ACC112 (cell line): ENCODE data around the gene SPEN.
"Not testable (repeated sequence)": the region's sequence is repeated elsewhere in the genome, so short reads cannot be mapped to it uniquely, and the experiment has no call there.

Source experiments
- H2AFZ ChIP-seq: fragments of 200-600 bp; sonication (generic); one replicate; pipeline ENCODE4 v1.6.0; 2017; ENCODE audit warnings: antibody characterized with exemption, low read length; ENCODE audit not compliant: unreplicated experiment
- H3K27ac ChIP-seq: fragments of 200-600 bp; sonication (generic); 2 replicates; pipeline ENCODE4 v1.5.1; 2014; ENCODE audit warnings: low read depth, mild to moderate bottlenecking, antibody characterized with exemption, low read length, moderate library complexity
- H3K27me3 ChIP-seq: fragments of 200-600 bp; sonication (generic); 2 replicates; pipeline ENCODE4 v1.6.1; 2014; ENCODE audit warnings: mild to moderate bottlenecking, antibody characterized with exemption, low read length, moderate library complexity, mixed read lengths; ENCODE audit not compliant: insufficient read depth
- H3K36me3 ChIP-seq: fragments of 200-600 bp; sonication (generic); 2 replicates; pipeline ENCODE4 v1.6.1; 2016; ENCODE audit warnings: mild to moderate bottlenecking, antibody characterized with exemption, low read length, moderate library complexity, mixed read lengths; ENCODE audit not compliant: insufficient read depth
- H3K4me1 ChIP-seq: fragments of 200-600 bp; sonication (generic); one replicate; pipeline ENCODE4 v1.6.1; 2016; ENCODE audit warnings: low read length, mixed read lengths; ENCODE audit not compliant: insufficient read depth, unreplicated experiment, control insufficient read depth
- H3K4me3 ChIP-seq: fragments of 200-600 bp; sonication (generic); 2 replicates; pipeline ENCODE4 v1.5.1; 2014; ENCODE audit warnings: mild to moderate bottlenecking, low read depth, low read length
- H3K79me2 ChIP-seq: fragments of 200-600 bp; sonication (generic); one replicate; pipeline ENCODE4 v1.6.0; 2016; ENCODE audit warnings: low read length; ENCODE audit not compliant: control insufficient read depth, unreplicated experiment, insufficient read depth

Gene SPEN

GRCh38 chr1:15911141-15911540 is 63.6 kb downstream of the SPEN start:
- Histone ChIP-seq H3K79me2 (peaks cover 27% of the 10 kb centered on the region), H3K27me3 (no peaks in the 10 kb centered on the region), H3K27ac (no peak overlapping the region), H2AFZ (no peak overlapping the region), H3K36me3 (peaks cover 19% of the 10 kb centered on the region), H3K4me3 (no peak overlapping the region), H3K4me1 (no peaks in the 10 kb centered on the region)

GRCh38 chr1:15911927-15912326 is 64.4 kb downstream of the SPEN start:
- Histone ChIP-seq H3K27ac (no peak overlapping the region), H2AFZ (no peak overlapping the region), H3K36me3 (peaks cover 19% of the 10 kb centered on the region), H3K4me3 (no peak overlapping the region), H3K27me3 (no peaks in the 10 kb centered on the region), H3K4me1 (peaks cover 5% of the 10 kb centered on the region), H3K79me2 (peaks cover 31% of the 10 kb centered on the region)

GRCh38 chr1:15913607-15914006 is 66.1 kb downstream of the SPEN start:
- not testable (repeated sequence) for H3K4me3 ChIP-seq, H3K27me3 ChIP-seq, H3K27ac ChIP-seq, H2AFZ ChIP-seq
- H3K4me1 ChIP-seq, result peaks cover 14% of the 10 kb centered on the region
- H3K36me3 ChIP-seq, result peaks cover 19% of the 10 kb centered on the region
- H3K79me2 ChIP-seq, result peaks cover 30% of the 10 kb centered on the region

GRCh38 chr1:15915991-15916390 is 68.5 kb downstream of the SPEN start:
- Histone ChIP-seq H2AFZ (no peak overlapping the region), H3K4me1 (peaks cover 26% of the 10 kb centered on the region), H3K36me3 (peaks cover 11% of the 10 kb centered on the region), H3K4me3 (peak overlapping the region; percentile 71), H3K27me3 (no peaks in the 10 kb centered on the region), H3K27ac (peak overlapping the region; percentile 79), H3K79me2 (peaks cover 28% of the 10 kb centered on the region)

GRCh38 chr1:15916417-15916816 is 68.9 kb downstream of the SPEN start:
- Histone ChIP-seq H3K27ac (peak overlapping the region; percentile 79), H3K4me3 (peak overlapping the region; percentile 71), H2AFZ (no peak overlapping the region), H3K36me3 (peaks cover 11% of the 10 kb centered on the region), H3K27me3 (no peaks in the 10 kb centered on the region), H3K4me1 (peaks cover 26% of the 10 kb centered on the region), H3K79me2 (peaks cover 26% of the 10 kb centered on the region)

- Histone ChIP-seq H3K36me3 (peaks cover 11% of the 10 kb centered on the region; the same call in 1 of the 2 replicates), H3K79me2 (peaks cover 26% of the 10 kb centered on the region), H3K4me1 (peaks cover 26% of the 10 kb centered on the region), H3K27ac (peak overlapping the region; percentile 79), H3K27me3 (no peaks in the 10 kb centered on the region), H3K4me3 (peak overlapping the region; percentile 71; the same call in 1 of the 2 replicates), H2AFZ (no peak overlapping the region)
These were observed 69.4 kb downstream of the SPEN start for GRCh38 chr1:15916916-15917315.

GRCh38 chr1:15918962-15919715 is 71.6 kb downstream of the SPEN start:
- H3K79me2 ChIP-seq, result peaks cover 30% of the 10 kb centered on the region

GRCh38 chr1:15923241-15923640 is 75.7 kb downstream of the SPEN start:
- peaks cover 11% of the 10 kb centered on the region for H3K79me2 ChIP-seq
- peaks cover 42% of the 10 kb centered on the region for H3K4me1 ChIP-seq
- H3K27ac ChIP-seq, result peak overlapping the region; percentile 54
- peaks cover 21% of the 10 kb centered on the region for H3K36me3 ChIP-seq
- H3K4me3 ChIP-seq, result no peak overlapping the region
- H3K27me3 ChIP-seq, result no peaks in the 10 kb centered on the region
- H2AFZ ChIP-seq, result no peak overlapping the region

More at GRCh38 chr1:15918962-15919715, 71.6 kb downstream of the SPEN start:
- peaks cover 44% of the 10 kb centered on the region for H3K4me1 ChIP-seq
- peak overlapping the region; percentile 47 for H3K27ac ChIP-seq
- H3K36me3 ChIP-seq, result peaks cover 14% of the 10 kb centered on the region
- no peaks in the 10 kb centered on the region for H3K27me3 ChIP-seq
- H2AFZ ChIP-seq, result no peak overlapping the region
- H3K4me3 ChIP-seq, result peak overlapping the region; percentile 8; the same call in 1 of the 2 replicates

- H3K79me2 ChIP-seq, H3K27ac ChIP-seq, H2AFZ ChIP-seq, H3K4me3 ChIP-seq, H3K27me3 ChIP-seq: not testable (repeated sequence)
- Histone ChIP-seq H3K36me3 (peaks cover 48% of the 10 kb centered on the region), H3K4me1 (peaks cover 29% of the 10 kb centered on the region)
These were observed 78.9 kb downstream of the SPEN start for GRCh38 chr1:15926448-15926847.

- peaks cover 10% of the 10 kb centered on the region for H3K4me1 ChIP-seq
- no peaks in the 10 kb centered on the region for H3K27me3 ChIP-seq
- no peak overlapping the region for H3K27ac ChIP-seq
- H3K79me2 ChIP-seq, result peaks cover 3% of the 10 kb centered on the region
- no peak overlapping the region for H2AFZ ChIP-seq
- peaks cover 55% of the 10 kb centered on the region for H3K36me3 ChIP-seq
- no peak overlapping the region for H3K4me3 ChIP-seq
These were observed 81.8 kb downstream of the SPEN start for GRCh38 chr1:15928971-15929965.
